HUDEP-2 (cell line): ENCODE measurements around the gene NDN.
A peak's percentile ranks its signal among the peaks of the same experiment; 100 is the strongest.

Experiments
- DNase-seq, 76 experiments: peaks; one replicate each; lab custom pipeline; 2025; ENCODE audit not compliant: unreplicated experiment in 76 of 76; lab: John Stamatoyannopoulos, UW

NDN gene

GRCh38 chr15:23642413-23643044 lies 44.6 kb downstream of the NDN start:
- peak in 31 of 76 experiments; percentile 0 to 52 (median 8) for DNase-seq
